Ecto neural progenitor cell (in vitro differentiated cells): ENCODE measurements around the gene KCTD18.

Experiments
- DNase-seq: peaks from one replicate; pipeline ENCODE4 v3.0.0-alpha.2; 2018; ENCODE audit warnings: low spot score

KCTD18 gene

GRCh38 chr2:200484934-200485333 is 24.9 kb downstream of the KCTD18 start:
- DNase-seq: no peak

DNA sequence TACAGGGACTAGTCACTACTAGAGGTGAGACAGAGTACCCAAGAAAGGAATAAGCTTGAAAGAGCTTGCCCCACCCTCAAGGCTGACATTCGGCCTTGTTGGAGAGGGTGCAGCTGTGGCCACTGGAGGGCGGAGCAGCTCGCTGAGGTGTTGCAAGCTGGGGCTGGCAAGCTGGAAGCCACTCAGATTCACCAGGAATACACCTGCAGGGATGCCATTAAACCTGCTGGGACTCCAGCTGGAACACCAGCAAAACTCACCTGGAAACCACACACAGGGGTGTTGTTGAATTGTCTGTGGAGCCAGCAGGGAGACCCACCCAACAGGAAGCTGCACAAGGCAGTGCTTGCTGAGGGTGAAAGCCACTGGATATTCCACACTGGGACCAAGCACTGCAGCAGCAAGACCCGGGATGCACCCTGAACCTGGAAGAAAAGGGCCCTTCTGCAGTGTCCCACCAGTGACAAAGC is 26.1 kb downstream of the KCTD18 start:
- DNase-seq: peak; percentile 74

DNA sequence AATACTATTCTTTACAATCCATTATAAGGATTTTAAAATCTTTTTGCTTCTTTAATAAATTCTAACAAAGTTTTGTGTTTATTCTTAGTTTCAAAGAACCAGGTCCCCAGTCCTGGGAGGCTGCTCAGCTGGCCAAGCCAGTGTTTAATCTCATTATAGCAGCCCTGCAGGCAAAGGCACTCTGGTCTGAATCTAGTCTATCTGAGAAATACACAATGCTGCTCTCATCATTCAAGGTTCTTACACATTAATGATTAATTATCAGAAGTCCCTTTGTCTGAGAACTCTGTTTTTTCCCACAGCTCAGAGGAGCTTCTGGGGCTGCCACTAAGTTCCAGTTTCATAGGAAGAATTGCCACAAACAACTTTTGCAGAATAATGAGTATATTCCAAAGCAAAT is 27.7 kb downstream of the KCTD18 start:
- DNase-seq: no peak

DNA sequence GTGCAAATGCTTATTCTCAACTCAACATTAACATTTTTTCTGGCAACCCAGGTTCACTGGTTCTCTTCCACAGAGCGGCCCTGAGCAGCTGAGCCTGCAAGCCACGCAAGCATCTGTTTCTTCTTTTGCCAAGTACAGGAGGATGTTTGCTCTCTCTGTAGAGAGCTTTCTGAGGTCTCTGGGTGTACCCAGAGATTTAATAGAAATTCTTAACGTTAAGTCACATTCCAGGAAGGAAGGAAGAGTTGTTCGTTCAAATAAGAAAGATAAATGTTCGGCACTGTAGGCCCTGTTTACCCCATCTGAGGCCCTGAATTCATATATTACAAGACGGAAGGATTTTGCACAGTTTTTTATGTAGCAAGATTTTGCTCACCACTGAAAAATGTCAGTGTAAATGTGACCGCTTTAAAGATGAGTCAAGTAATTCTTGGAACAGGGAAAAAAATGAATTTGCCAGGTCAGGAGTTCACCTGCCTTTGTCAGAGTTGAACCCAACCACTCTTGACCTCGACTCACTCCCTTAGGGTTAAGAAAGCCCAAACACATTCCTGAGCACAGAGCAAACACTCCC is 30.1 kb downstream of the KCTD18 start:
- DNase-seq: no peak

- DNase-seq: no peak
Measured at GRCh38 chr2:200477667-200478131, 32.2 kb downstream of the KCTD18 start.

DNA sequence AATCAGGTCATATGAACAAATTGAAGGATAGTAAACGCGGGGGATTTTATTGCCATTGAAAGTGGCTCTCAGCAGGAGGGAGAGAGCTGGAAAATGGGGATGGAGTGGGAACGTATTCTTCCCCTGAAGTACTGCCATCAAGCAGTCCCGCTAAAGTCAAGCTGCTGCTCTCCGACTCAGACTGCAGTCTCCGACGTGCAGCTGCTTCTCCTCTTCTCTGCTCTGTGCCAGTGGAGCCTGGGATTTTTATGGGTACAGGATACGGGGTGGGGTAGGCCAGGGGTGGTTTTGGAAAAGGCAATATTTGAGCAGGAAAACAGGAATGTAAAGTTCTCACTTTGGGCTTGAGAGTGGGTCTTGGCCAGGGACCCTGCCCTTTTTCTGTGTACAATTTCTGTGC is 33.0 kb downstream of the KCTD18 start:
- no peak for DNase-seq

GRCh38 chr2:200475795-200476194 is 34.1 kb downstream of the KCTD18 start:
- no peak for DNase-seq

GRCh38 chr2:200472853-200473464 is 36.9 kb downstream of the KCTD18 start:
- DNase-seq: no peak

DNA sequence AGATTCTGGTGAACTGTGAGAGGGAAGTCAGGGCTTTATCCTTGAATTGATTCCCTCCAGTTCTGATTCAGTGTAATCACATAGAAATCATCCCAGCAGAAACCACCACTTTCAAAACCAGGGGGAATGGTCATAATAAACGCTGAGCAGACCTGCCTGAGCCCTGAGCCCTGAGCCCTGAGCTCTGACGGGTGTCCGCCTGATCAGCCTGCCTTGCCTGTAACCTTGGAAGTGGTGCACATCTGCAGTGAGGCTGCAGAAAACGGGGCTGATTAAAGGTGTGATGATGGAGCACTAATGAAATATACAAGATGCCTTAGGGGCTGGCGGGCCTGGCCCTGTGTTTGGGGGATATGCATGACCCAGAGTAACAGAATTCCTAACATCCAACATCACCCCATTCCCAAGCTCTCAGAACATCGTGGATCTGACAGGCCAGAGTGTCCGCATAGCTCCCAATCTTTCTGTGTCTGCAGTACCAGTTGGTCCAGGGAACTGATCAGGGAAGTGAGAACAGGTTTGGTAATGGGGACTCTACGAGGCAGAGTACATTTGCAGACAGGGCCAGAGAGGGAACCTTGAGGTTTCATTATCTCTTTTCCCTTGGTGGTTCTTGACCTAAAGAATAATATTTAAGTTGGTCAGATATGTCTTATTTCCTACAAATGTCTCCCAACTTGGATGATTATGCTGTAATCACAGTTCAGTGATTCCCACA is 37.8 kb downstream of the KCTD18 start:
- no peak for DNase-seq

GRCh38 chr2:200471324-200471848 is 38.5 kb downstream of the KCTD18 start:
- DNase-seq: no peak

DNA sequence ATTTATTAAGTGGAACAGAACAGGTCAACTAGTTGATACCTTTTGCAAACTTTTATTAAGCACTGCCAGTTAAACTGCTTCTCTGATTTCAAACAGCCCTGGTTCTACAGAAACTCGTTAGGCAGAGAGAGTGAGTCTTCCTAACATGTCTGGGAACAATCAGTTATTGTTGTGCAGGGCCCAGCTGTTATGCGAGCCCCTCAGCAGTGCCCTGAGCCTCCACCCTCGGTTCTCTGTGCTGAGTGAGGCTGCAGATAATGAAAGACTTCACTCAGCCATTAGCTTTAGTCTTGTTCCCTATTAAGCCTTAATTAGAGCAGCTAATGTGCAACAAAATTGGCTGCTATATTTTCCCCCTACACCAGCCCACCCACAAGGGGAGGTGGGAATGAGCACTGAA is 39.6 kb downstream of the KCTD18 start:
- no peak for DNase-seq

DNA sequence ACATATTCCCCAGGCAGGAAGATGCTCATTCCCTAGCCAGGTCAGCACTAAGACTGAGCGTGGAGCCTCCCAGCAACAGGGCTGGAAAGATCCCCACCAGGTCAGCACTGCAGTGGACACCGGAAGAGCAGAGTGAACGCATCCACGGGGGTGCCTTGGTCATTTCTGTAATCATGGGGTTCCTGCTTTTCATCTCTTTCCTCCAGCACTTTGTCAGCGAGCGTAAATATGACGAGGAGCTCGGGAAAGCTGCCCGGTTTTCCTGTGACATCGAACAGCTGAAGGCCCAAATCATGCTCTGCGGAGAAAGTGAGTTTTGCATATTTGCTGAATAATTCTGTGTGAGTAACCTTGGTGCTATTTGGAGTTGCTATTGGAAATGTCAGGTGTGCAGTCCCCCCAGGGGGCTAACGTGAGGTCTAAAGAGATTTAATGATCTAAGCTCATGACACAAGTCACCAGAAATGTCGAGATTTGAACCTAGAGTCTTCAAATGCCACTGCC is 40.1 kb downstream of the KCTD18 start:
- DNase-seq: no peak

GRCh38 chr2:200467806-200468681 is 41.8 kb downstream of the KCTD18 start:
- no peak for DNase-seq

GRCh38 chr2:200466425-200467418 is 43.1 kb downstream of the KCTD18 start:
- DNase-seq: no peak

- no peak for DNase-seq
Measured at GRCh38 chr2:200463452-200463851, 46.4 kb downstream of the KCTD18 start.

- no peak for DNase-seq
Measured at GRCh38 chr2:200461846-200462710, 47.8 kb downstream of the KCTD18 start.

DNA sequence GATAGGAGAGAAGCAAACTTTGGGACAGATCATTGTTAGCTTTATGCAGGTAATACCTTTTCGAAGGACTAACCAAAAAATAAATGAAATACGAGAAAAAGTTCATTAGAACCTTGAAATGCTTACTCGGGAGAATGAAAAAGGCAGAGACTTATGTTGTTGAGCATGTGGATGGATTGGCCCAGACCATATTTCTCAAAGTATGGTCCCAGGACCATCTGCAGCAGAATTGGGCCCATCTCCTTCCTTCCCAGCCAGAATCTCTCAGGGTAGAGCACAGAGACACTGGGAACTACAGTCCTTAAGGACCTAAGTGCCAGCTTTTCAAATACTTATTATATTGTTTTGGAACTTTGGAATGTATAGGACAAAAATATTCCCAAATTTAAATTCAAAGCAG is 50.8 kb downstream of the KCTD18 start:
- DNase-seq: no peak

- DNase-seq: no peak
Measured at GRCh38 chr2:200456567-200456966, 53.3 kb downstream of the KCTD18 start.

DNA sequence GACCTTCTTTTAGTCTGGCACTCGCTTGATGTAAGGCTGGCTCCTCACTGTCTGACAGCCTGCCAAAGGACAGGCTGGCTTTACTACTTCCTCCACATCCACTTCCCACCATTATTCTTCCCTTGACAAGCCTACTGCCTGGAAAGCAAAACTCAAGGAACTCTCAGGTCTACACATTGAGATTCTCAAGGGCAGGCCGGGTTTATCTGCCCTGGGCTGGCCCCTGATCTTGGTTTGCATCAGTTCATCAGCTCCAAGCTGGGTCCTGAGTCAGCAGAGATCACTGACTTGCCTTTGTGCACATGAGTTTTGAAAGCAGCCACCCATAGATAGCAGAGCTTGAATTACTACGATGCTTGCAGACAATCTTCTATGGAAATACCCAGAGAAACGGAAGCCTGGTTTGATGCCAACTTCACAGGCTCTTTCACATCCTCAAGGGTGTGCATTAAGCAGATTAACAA is 53.9 kb downstream of the KCTD18 start:
- DNase-seq: no peak
